ENCODE data around the gene KSR1.

GRCh38 chr17:27529230-27529796, 73.1 kb downstream of the KSR1 start:
- TF ChIP-seq, protein P1, sequence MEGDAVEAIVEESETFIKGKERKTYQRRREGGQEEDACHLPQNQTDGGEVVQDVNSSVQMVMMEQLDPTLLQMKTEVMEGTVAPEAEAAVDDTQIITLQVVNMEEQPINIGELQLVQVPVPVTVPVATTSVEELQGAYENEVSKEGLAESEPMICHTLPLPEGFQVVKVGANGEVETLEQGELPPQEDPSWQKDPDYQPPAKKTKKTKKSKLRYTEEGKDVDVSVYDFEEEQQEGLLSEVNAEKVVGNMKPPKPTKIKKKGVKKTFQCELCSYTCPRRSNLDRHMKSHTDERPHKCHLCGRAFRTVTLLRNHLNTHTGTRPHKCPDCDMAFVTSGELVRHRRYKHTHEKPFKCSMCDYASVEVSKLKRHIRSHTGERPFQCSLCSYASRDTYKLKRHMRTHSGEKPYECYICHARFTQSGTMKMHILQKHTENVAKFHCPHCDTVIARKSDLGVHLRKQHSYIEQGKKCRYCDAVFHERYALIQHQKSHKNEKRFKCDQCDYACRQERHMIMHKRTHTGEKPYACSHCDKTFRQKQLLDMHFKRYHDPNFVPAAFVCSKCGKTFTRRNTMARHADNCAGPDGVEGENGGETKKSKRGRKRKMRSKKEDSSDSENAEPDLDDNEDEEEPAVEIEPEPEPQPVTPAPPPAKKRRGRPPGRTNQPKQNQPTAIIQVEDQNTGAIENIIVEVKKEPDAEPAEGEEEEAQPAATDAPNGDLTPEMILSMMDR (conservative IDR thresholded peaks at IDR 0.05; ENCODE audit: low read depth in 2 of 2) = no peak; a peak in 1 of 4 replicates
- no peak for TF ChIP-seq EZH2phosphoT487 (IDR thresholded peaks at IDR 0.05; ENCODE audit: unreplicated experiment)
